Measurements from ENCODE around the gene C1orf52. TPM values are rescaled to one million over a fixed set of nuclear protein-coding genes. Genes with fewer than 3 reads are reported as not detected.

Gene C1orf52
- total RNA-seq, 2 donors from 2014 or later: 41.0 to 42.9 TPM

DNA sequence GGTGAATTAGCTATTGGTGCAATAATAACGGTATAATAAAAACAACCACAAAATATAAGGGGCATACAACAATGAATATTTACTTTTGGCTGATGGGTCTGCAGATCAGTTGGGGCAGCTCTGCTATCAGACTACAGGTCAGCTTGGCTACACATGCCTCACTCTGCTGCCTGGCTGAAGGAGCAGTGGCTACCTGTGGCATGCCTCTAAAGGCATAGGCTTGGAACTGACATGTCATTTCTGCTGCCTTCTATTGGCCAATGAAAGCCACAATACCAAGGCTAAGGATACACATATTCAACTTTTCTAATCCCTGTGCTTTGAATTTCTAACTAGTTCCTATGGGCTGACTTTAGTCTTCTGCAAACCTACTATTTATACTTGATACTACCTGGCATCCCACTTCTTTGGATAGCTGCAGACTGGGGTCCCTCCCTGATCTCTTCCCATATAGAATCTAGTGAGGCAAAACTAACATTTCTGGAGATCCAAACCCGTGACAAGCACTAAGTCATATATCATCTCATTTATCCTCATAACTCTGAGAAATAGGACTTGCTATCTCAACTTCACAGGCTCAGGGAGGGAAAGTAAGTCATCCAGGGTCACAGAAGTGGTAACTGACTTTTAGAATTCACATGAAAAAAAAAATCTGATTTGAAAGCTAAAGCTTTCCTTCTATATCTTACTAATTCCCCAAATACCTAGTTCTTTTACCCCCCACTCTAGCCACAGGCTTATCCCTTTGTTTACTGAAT lies 39.4 kb downstream of the C1orf52 start:
- TF ChIP-seq CTCF (conservative IDR thresholded peaks at IDR 0.05): no peak
- Histone ChIP-seq H3K27me3 (ENCODE audit: control insufficient read depth, insufficient read depth, low read length, poor library complexity, severe bottlenecking) (no peaks in the 10 kb centered on the region), H3K36me3 (ENCODE audit: control insufficient read depth, insufficient read depth, low read length) (no peaks in the 10 kb centered on the region), H3K9me3 (ENCODE audit: control insufficient read depth, low read length) (no peaks in the 10 kb centered on the region), H3K9ac (ENCODE audit: extremely low read depth, low read length, poor library complexity, severe bottlenecking) (no peak overlapping the region), H3K4me3 (ENCODE audit: low read length) (no peak overlapping the region), H3K4me1 (ENCODE audit: control insufficient read depth, insufficient read depth, low read length) (peaks cover 8% of the 10 kb centered on the region), H3K27ac (ENCODE audit: low read depth, low read length) (no peak overlapping the region)
- Mint-ChIP-seq H3K4me1 (peaks cover 35% of the 10 kb centered on the region), H3K36me3 (ENCODE audit: low read depth) (no peaks in the 10 kb centered on the region), H3K27me3 (ENCODE audit: insufficient read depth) (peaks cover 3% of the 10 kb centered on the region), H3K27ac (no peak overlapping the region), H3K4me3 (no peak overlapping the region), H3K9me3 (no peaks in the 10 kb centered on the region)
- DNase-seq: no peak
- WGBS, 2 experiments (ENCODE audit: insufficient coverage in 1 of 2, insufficient read length in 1 of 2): 91% methylated on average over 1 of the region's 2 CpGs; no CpG with 5 or more reads in 1 of the 2 experiments

GRCh38 chr1:85216697-85217096 lies 42.8 kb downstream of the C1orf52 start:
- Histone ChIP-seq H3K27ac (ENCODE audit: low read depth, low read length) (no peak overlapping the region), H3K4me3 (ENCODE audit: low read length) (no peak overlapping the region), H3K36me3 (ENCODE audit: control insufficient read depth, insufficient read depth, low read length) (no peaks in the 10 kb centered on the region), H3K9me3 (ENCODE audit: control insufficient read depth, low read length) (no peaks in the 10 kb centered on the region), H3K27me3 (ENCODE audit: control insufficient read depth, insufficient read depth, low read length, poor library complexity, severe bottlenecking) (no peaks in the 10 kb centered on the region), H3K4me1 (ENCODE audit: control insufficient read depth, insufficient read depth, low read length) (peaks cover 5% of the 10 kb centered on the region), H3K9ac (ENCODE audit: extremely low read depth, low read length, poor library complexity, severe bottlenecking) (no peak overlapping the region)
- Mint-ChIP-seq H3K4me3 (no peak overlapping the region), H3K9me3 (no peaks in the 10 kb centered on the region), H3K36me3 (ENCODE audit: low read depth) (no peaks in the 10 kb centered on the region), H3K27ac (no peak overlapping the region), H3K27me3 (ENCODE audit: insufficient read depth) (no peaks in the 10 kb centered on the region), H3K4me1 (peaks cover 15% of the 10 kb centered on the region)
- no peak for TF ChIP-seq CTCF (conservative IDR thresholded peaks at IDR 0.05)
- no peak for DNase-seq

- no peak overlapping the region for H3K4me3 Mint-ChIP-seq
- H3K36me3 Mint-ChIP-seq (ENCODE audit: low read depth): no peaks in the 10 kb centered on the region
- 82 to 92% methylated on average over 3 to 4 of the region's 5 CpGs for WGBS, 2 experiments (ENCODE audit: insufficient coverage in 1 of 2, insufficient read length in 1 of 2)
- Histone ChIP-seq H3K9ac (ENCODE audit: extremely low read depth, low read length, poor library complexity, severe bottlenecking) (no peak overlapping the region), H3K27me3 (ENCODE audit: control insufficient read depth, insufficient read depth, low read length, poor library complexity, severe bottlenecking) (no peaks in the 10 kb centered on the region), H3K4me3 (ENCODE audit: low read length) (no peak overlapping the region), H3K4me1 (ENCODE audit: control insufficient read depth, insufficient read depth, low read length) (no peaks in the 10 kb centered on the region), H3K27ac (ENCODE audit: low read depth, low read length) (no peak overlapping the region), H3K9me3 (ENCODE audit: control insufficient read depth, low read length) (no peaks in the 10 kb centered on the region), H3K36me3 (ENCODE audit: control insufficient read depth, insufficient read depth, low read length) (no peaks in the 10 kb centered on the region)
- peaks cover 2% of the 10 kb centered on the region for H3K4me1 Mint-ChIP-seq
- H3K9me3 Mint-ChIP-seq: no peaks in the 10 kb centered on the region
- no peak overlapping the region for H3K27ac Mint-ChIP-seq
- DNase-seq: no peak
- no peak for TF ChIP-seq CTCF (conservative IDR thresholded peaks at IDR 0.05)
- H3K27me3 Mint-ChIP-seq (ENCODE audit: insufficient read depth): no peaks in the 10 kb centered on the region
Measured at GRCh38 chr1:85214654-85215053, 44.8 kb downstream of the C1orf52 start.
